ENCODE data around the gene ZFAND3. TPM values are rescaled to one million over a fixed set of nuclear protein-coding genes. Genes with fewer than 3 reads are reported as not detected.

ZFAND3 gene
- polyA plus RNA-seq, 1 donor from 2014 or later = 19.7 TPM

DNA sequence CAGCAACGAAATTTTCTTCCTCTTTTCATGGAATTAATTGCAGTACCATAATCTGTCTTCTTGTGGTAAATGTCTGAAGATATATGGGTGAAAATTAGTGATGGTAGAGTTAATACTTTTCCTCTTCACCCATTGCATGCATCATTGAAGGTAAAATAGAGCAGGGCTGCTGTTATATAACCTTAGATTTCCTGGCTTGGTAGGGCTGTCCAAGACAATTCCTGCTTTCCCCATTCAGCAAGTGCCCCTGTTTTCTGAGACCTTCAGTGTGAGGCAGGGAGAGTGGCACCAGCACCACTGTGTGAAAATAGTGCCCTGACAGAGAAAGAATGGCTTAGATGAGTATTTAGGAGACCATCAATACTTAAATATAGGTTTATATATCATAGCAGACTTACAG lies 202.0 kb downstream of the ZFAND3 start:
- no peaks in the 10 kb centered on the region for H4K20me1 ChIP-seq (ENCODE audit: insufficient read depth)
- H3F3A ChIP-seq (ENCODE audit: insufficient read depth, low read length, poor library complexity, severe bottlenecking) = no peaks in the 10 kb centered on the region
- no peaks in the 10 kb centered on the region for H3K27me3 ChIP-seq (ENCODE audit: insufficient read depth, low read depth, low read length)
- no peaks in the 10 kb centered on the region for H3K9me2 ChIP-seq (ENCODE audit: insufficient read depth, low read length)
- H3K27ac ChIP-seq (ENCODE audit: low read length) = no peak overlapping the region
- TF ChIP-seq, protein P1, sequence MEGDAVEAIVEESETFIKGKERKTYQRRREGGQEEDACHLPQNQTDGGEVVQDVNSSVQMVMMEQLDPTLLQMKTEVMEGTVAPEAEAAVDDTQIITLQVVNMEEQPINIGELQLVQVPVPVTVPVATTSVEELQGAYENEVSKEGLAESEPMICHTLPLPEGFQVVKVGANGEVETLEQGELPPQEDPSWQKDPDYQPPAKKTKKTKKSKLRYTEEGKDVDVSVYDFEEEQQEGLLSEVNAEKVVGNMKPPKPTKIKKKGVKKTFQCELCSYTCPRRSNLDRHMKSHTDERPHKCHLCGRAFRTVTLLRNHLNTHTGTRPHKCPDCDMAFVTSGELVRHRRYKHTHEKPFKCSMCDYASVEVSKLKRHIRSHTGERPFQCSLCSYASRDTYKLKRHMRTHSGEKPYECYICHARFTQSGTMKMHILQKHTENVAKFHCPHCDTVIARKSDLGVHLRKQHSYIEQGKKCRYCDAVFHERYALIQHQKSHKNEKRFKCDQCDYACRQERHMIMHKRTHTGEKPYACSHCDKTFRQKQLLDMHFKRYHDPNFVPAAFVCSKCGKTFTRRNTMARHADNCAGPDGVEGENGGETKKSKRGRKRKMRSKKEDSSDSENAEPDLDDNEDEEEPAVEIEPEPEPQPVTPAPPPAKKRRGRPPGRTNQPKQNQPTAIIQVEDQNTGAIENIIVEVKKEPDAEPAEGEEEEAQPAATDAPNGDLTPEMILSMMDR (IDR thresholded peaks at IDR 0.05; ENCODE audit: poor library complexity, severe bottlenecking) = no peak
- TF ChIP-seq SMC3 (conservative IDR thresholded peaks at IDR 0.05; ENCODE audit: poor library complexity) (no peak), POLR2AphosphoS5 (IDR thresholded peaks at IDR 0.05) (no peak), EZH2 (IDR thresholded peaks at IDR 0.05; ENCODE audit: borderline replicate concordance, insufficient read depth, low read length, poor library complexity, severe bottlenecking) (no peak), RAD21 (conservative IDR thresholded peaks at IDR 0.05) (no peak), EP300 (conservative IDR thresholded peaks at IDR 0.05; ENCODE audit: poor library complexity, severe bottlenecking) (no peak), TAF1 (IDR thresholded peaks at IDR 0.05; ENCODE audit: low read depth) (no peak), MXI1 (conservative IDR thresholded peaks at IDR 0.05; ENCODE audit: poor library complexity, severe bottlenecking) (no peak)
- TF ChIP-seq, protein P2, sequence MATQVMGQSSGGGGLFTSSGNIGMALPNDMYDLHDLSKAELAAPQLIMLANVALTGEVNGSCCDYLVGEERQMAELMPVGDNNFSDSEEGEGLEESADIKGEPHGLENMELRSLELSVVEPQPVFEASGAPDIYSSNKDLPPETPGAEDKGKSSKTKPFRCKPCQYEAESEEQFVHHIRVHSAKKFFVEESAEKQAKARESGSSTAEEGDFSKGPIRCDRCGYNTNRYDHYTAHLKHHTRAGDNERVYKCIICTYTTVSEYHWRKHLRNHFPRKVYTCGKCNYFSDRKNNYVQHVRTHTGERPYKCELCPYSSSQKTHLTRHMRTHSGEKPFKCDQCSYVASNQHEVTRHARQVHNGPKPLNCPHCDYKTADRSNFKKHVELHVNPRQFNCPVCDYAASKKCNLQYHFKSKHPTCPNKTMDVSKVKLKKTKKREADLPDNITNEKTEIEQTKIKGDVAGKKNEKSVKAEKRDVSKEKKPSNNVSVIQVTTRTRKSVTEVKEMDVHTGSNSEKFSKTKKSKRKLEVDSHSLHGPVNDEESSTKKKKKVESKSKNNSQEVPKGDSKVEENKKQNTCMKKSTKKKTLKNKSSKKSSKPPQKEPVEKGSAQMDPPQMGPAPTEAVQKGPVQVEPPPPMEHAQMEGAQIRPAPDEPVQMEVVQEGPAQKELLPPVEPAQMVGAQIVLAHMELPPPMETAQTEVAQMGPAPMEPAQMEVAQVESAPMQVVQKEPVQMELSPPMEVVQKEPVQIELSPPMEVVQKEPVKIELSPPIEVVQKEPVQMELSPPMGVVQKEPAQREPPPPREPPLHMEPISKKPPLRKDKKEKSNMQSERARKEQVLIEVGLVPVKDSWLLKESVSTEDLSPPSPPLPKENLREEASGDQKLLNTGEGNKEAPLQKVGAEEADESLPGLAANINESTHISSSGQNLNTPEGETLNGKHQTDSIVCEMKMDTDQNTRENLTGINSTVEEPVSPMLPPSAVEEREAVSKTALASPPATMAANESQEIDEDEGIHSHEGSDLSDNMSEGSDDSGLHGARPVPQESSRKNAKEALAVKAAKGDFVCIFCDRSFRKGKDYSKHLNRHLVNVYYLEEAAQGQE (IDR thresholded peaks at IDR 0.05; ENCODE audit: borderline replicate concordance) = no peak
- no peak overlapping the region for H3K4me2 ChIP-seq (ENCODE audit: low read length)
- H2AFZ ChIP-seq (ENCODE audit: low read depth, low read length) = no peak overlapping the region
- no peaks in the 10 kb centered on the region for H3K9me3 ChIP-seq (ENCODE audit: low read length)
- H3K79me2 ChIP-seq (replicated peaks; ENCODE audit: insufficient read depth, low read length) = peaks cover 11% of the 10 kb centered on the region
- H3K4me3 ChIP-seq (ENCODE audit: low read length) = no peak overlapping the region
- no peak overlapping the region for H3K9ac ChIP-seq (ENCODE audit: low read length)
- no peaks in the 10 kb centered on the region for H3K36me3 ChIP-seq (ENCODE audit: insufficient read depth, low read length)

DNA sequence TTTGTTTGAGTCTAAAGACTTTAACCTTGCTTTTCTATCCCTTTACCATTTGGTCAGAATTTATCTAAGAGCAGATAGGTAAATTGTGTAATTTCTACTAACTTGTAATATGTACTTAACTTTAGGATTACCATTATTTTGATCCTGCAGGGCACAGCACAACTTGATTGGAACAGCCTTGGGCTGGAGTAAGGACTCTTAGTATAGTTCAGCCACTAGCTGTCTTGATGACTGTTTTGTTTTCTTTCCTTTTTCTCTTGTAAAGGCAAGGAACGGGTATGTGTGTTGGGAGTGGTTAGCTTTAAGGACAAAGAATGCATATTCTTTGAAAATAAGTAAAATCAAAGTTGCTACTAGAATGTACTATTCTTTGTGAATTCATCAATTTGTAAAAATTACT lies 203.2 kb downstream of the ZFAND3 start:
- H3K9ac ChIP-seq (ENCODE audit: low read length) = no peak overlapping the region
- no peaks in the 10 kb centered on the region for H3F3A ChIP-seq (ENCODE audit: insufficient read depth, low read length, poor library complexity, severe bottlenecking)
- H4K20me1 ChIP-seq (ENCODE audit: insufficient read depth) = no peaks in the 10 kb centered on the region
- no peak overlapping the region for H3K4me2 ChIP-seq (ENCODE audit: low read length)
- no peaks in the 10 kb centered on the region for H3K36me3 ChIP-seq (ENCODE audit: insufficient read depth, low read length)
- no peaks in the 10 kb centered on the region for H3K9me2 ChIP-seq (ENCODE audit: insufficient read depth, low read length)
- H3K9me3 ChIP-seq (ENCODE audit: low read length) = no peaks in the 10 kb centered on the region
- H3K79me2 ChIP-seq (replicated peaks; ENCODE audit: insufficient read depth, low read length) = peaks cover 16% of the 10 kb centered on the region
- H3K27me3 ChIP-seq (ENCODE audit: insufficient read depth, low read depth, low read length) = no peaks in the 10 kb centered on the region
- H2AFZ ChIP-seq (ENCODE audit: low read depth, low read length) = no peak overlapping the region
- no peak overlapping the region for H3K27ac ChIP-seq (ENCODE audit: low read length)
- TF ChIP-seq, protein P1 (IDR thresholded peaks at IDR 0.05; ENCODE audit: poor library complexity, severe bottlenecking) = no peak
- TF ChIP-seq EP300 (conservative IDR thresholded peaks at IDR 0.05; ENCODE audit: poor library complexity, severe bottlenecking) (no peak), SMC3 (conservative IDR thresholded peaks at IDR 0.05; ENCODE audit: poor library complexity) (no peak), EZH2 (IDR thresholded peaks at IDR 0.05; ENCODE audit: borderline replicate concordance, insufficient read depth, low read length, poor library complexity, severe bottlenecking) (no peak), POLR2AphosphoS5 (IDR thresholded peaks at IDR 0.05) (no peak)
- TF ChIP-seq, protein P2 (IDR thresholded peaks at IDR 0.05; ENCODE audit: borderline replicate concordance) = no peak
- H3K4me3 ChIP-seq (ENCODE audit: low read length) = no peak overlapping the region

All from neural cell (in vitro differentiated cells).